HepG2 (cell line): Measurements from ENCODE around the gene DNAJA2. TPM values are rescaled to one million over a fixed set of nuclear protein-coding genes. Genes with fewer than 3 reads are reported as not detected.

Experiments
- CBX5 ChIP-seq: sonication (generic); formaldehyde crosslinking; IDR thresholded peaks from 2 replicates; pipeline ENCODE4 v1.4.0; 2020; ENCODE audit warnings: missing genetic modification reagents, borderline replicate concordance
- GPN1 ChIP-seq: sonication (generic); formaldehyde crosslinking; IDR thresholded peaks from 2 replicates; pipeline ENCODE4 v1.5.1; 2020; ENCODE audit warnings: missing genetic modification reagents, borderline replicate concordance
- HOXA7 ChIP-seq: sonication (generic); formaldehyde crosslinking; IDR thresholded peaks from 2 replicates; pipeline ENCODE4 v1.8.1; 2022; ENCODE audit warnings: mild to moderate bottlenecking, missing genetic modification reagents, moderate library complexity
- KDM3A ChIP-seq: IDR thresholded peaks from 2 replicates; pipeline ENCODE4 v1.6.1; 2018; ENCODE audit warnings: low read depth, missing compliant biosample characterization
- KLF13 ChIP-seq: sonication (generic); formaldehyde crosslinking; IDR thresholded peaks from 2 replicates; pipeline ENCODE4 v1.4.0; 2020; ENCODE audit warnings: mild to moderate bottlenecking, missing genetic modification reagents
- MED13 ChIP-seq: sonication (generic); formaldehyde crosslinking; IDR thresholded peaks from 2 replicates; pipeline ENCODE4 v1.5.0; 2020; ENCODE audit warnings: missing genetic modification reagents
- MIER3 ChIP-seq: IDR thresholded peaks from 2 replicates; pipeline ENCODE4 v1.6.1; 2016; ENCODE audit warnings: missing compliant biosample characterization, borderline replicate concordance
- MTF2 ChIP-seq: sonication (generic); formaldehyde crosslinking; IDR thresholded peaks from 2 replicates; pipeline ENCODE4 v1.5.0; 2020; ENCODE audit warnings: missing genetic modification reagents, borderline replicate concordance
- MYNN ChIP-seq: sonication (generic); formaldehyde crosslinking; IDR thresholded peaks from 2 replicates; pipeline ENCODE4 v1.4.0; 2020; ENCODE audit warnings: mild to moderate bottlenecking, low read depth, missing genetic modification reagents
- NR2F1 ChIP-seq, 2 experiments: fragments of 450-650 bp in 1 of 2; formaldehyde crosslinking in 1 of 2; IDR thresholded peaks; 2 replicates each; pipeline versions ENCODE4 v1.5.0 to v1.6.1; 2016 to 2020; ENCODE audit warnings: mild to moderate bottlenecking in 1 of 2, missing compliant biosample characterization in 1 of 2, missing genetic modification reagents in 1 of 2, moderate library complexity in 1 of 2
- NR3C1 ChIP-seq: sonication (generic); formaldehyde crosslinking; IDR thresholded peaks from 2 replicates; pipeline ENCODE4 v1.4.0; 2020; ENCODE audit warnings: missing genetic modification reagents
- RBM39 ChIP-seq: fragments of 200-400 bp; formaldehyde crosslinking; IDR thresholded peaks from one replicate; pipeline ENCODE4 v1.6.1; 2018; ENCODE audit warnings: antibody characterized with exemption, mild to moderate bottlenecking, low read depth, low read length; ENCODE audit not compliant: poor library complexity, severe bottlenecking
- TCF7 ChIP-seq: sonication (generic); IDR thresholded peaks from 2 replicates; pipeline ENCODE4 v1.6.1; 2016; ENCODE audit warnings: antibody characterized with exemption, low read depth
- ZBTB2 ChIP-seq: sonication (generic); formaldehyde crosslinking; IDR thresholded peaks from 2 replicates; pipeline ENCODE4 v1.8.0; 2022; ENCODE audit warnings: low read depth, missing genetic modification reagents
- ZNF224 ChIP-seq: sonication (generic); formaldehyde crosslinking; IDR thresholded peaks from 2 replicates; pipeline ENCODE4 v1.5.0; 2020; ENCODE audit warnings: mild to moderate bottlenecking, missing genetic modification reagents
- ZNF234 ChIP-seq: sonication (generic); formaldehyde crosslinking; conservative IDR thresholded peaks from 2 replicates; pipeline ENCODE4 v1.5.1; 2020; ENCODE audit warnings: mild to moderate bottlenecking, missing genetic modification reagents
- ZNF280D ChIP-seq: sonication (generic); formaldehyde crosslinking; IDR thresholded peaks from 2 replicates; pipeline ENCODE4 v1.5.1; 2020; ENCODE audit warnings: mild to moderate bottlenecking, missing genetic modification reagents
- ZNF281 ChIP-seq: sonication (generic); formaldehyde crosslinking; IDR thresholded peaks from 2 replicates; pipeline ENCODE4 v1.4.0; 2020; ENCODE audit warnings: missing genetic modification reagents, borderline replicate concordance
- ZNF331 ChIP-seq: sonication (generic); formaldehyde crosslinking; IDR thresholded peaks from 2 replicates; pipeline ENCODE4 v1.4.0; 2020; ENCODE audit warnings: missing genetic modification reagents
- ZNF672 ChIP-seq: sonication (generic); formaldehyde crosslinking; IDR thresholded peaks from 2 replicates; pipeline ENCODE4 v1.8.1; 2022; ENCODE audit warnings: missing genetic modification reagents
- ZNF720 ChIP-seq: sonication (generic); formaldehyde crosslinking; IDR thresholded peaks from 2 replicates; pipeline ENCODE4 v1.4.0; 2020; ENCODE audit warnings: missing genetic modification reagents
- ZNF75D ChIP-seq: sonication (generic); formaldehyde crosslinking; IDR thresholded peaks from 2 replicates; pipeline ENCODE4 v1.8.1; 2023; ENCODE audit warnings: missing genetic modification reagents, mild to moderate bottlenecking, borderline replicate concordance
- ZNF790 ChIP-seq: sonication (generic); formaldehyde crosslinking; IDR thresholded peaks from 2 replicates; pipeline ENCODE4 v1.8.0; 2022; ENCODE audit warnings: missing genetic modification reagents, mild to moderate bottlenecking, borderline replicate concordance
- polyA plus RNA-seq, 8 experiments: library from polyadenylated mRNA; depleted of rRNA in 3 of 8; stranded (reverse) in 7 of 8; unstranded in 1 of 8; fragments of >200 nt; fragmentation: Illumina TruSeq in 4 of 8; extraction: Trizol in 4 of 8; gene quantifications; 2 replicates each; pipeline versions ENCODE4 v1.2.1 to v1.2.3, GENCODE V29; 2011 to 2016; ENCODE audit warnings: low read depth in 4 of 8, missing spikeins in 1 of 8, mixed read lengths in 1 of 8; ENCODE audit not compliant: insufficient read depth in 1 of 8
- total RNA-seq, 5 experiments: library from RNA; depleted of rRNA; stranded (reverse); fragments of >200 nt; fragmentation: Illumina TruSeq; extraction: Trizol; gene quantifications; 2 replicates each; pipeline ENCODE4 v1.2.3, GENCODE V29; 2016; ENCODE audit warnings: low read depth in 1 of 5

Gene DNAJA2
- total and polyA plus RNA-seq, 2 of the 13 experiments (the other 11 are each of a cell fraction or from before 2014, with no cell fraction given) = 25.4 to 176 TPM

GRCh38 chr16:46973207-46973995 is at the start of gene DNAJA2 (continued):
- TF ChIP-seq ZBTB2 (peak; percentile 68), TCF7 (no peak), CBX5 (CRISPR knock-in tag) (no peak), ZNF224 (CRISPR knock-in tag) (peak; percentile 81; the same call in 1 of the 2 replicates), MYNN (CRISPR knock-in tag) (0 out of 2 replicates have a peak, but pooled peaks have one; percentile 66), MTF2 (no peak; the same call in none of the 2 replicates), ZNF720 (CRISPR knock-in tag) (no peak), GPN1 (CRISPR knock-in tag) (no peak), HOXA7 (peak; percentile 90; the same call in 1 of the 2 replicates), ZNF790 (CRISPR knock-in tag) (peak; percentile 95; the same call in 1 of the 2 replicates), ZNF75D (CRISPR knock-in tag) (no peak), RBM39 (peak; percentile 76), ZNF672 (CRISPR knock-in tag) (no peak; the same call in 1 of the 2 replicates), ZNF281 (peak; percentile 50), KLF13 (CRISPR knock-in tag) (peak; percentile 95; the same call in 1 of the 2 replicates), KDM3A (CRISPR knock-in tag) (peak; percentile 97), MED13 (CRISPR knock-in tag) (peak; percentile 92), ZNF280D (CRISPR knock-in tag) (peak; percentile 62; the same call in 1 of the 2 replicates), ZNF331 (CRISPR knock-in tag) (peak; percentile 88), ZNF234 (CRISPR knock-in tag) (no peak; the same call in 1 of the 2 replicates), NR2F1 (CRISPR knock-in tag; IDR thresholded peaks at IDR 0.05) (peak; percentile 80 to 82), MIER3 (CRISPR knock-in tag) (peak; percentile 1; the same call in 1 of the 2 replicates), NR3C1 (CRISPR knock-in tag) (no peak)
